Measurements from ENCODE around the gene OR10G7. TPM values are rescaled to one million over a fixed set of nuclear protein-coding genes. Genes with fewer than 3 reads are reported as not detected.
A peak's percentile ranks its signal among the peaks of the same experiment; 100 is the strongest.
"Not testable (repeated sequence)": the region's sequence is repeated elsewhere in the genome, so short reads cannot be mapped to it uniquely, and the experiment has no call there.

The OR10G7 gene
- polyA plus RNA-seq, 1 donor, result not detected

- DNase-seq, result peak; percentile 2
These were observed 4.5 kb downstream of the OR10G7 start for GRCh38 chr11:124036666-124037065.

- DNase-seq, result no peak
These were observed 14.6 kb downstream of the OR10G7 start, which contains the start of gene OR10G8 for GRCh38 chr11:124026498-124026897. Gene OR10G8 (plus strand): TSS chr11:124026798. CDS start chr11:124029623, 2,825 bp downstream.

- not testable (repeated sequence) for DNase-seq
These were observed 25.3 kb downstream of the OR10G7 start for GRCh38 chr11:124015837-124016236.

GRCh38 chr11:124012697-124013096 lies 28.4 kb downstream of the OR10G7 start, which contains the start of gene OR10G4:
Gene OR10G4 (plus strand): TSS chr11:124012997. CDS start chr11:124015575, 2,578 bp downstream.
- no peak for DNase-seq

- no peak for DNase-seq
These were observed 46.0 kb downstream of the OR10G7 start, which contains the start of gene OR10G6 for GRCh38 chr11:123995119-123995518. Gene OR10G6 (minus strand): TSS chr11:123995161. CDS start chr11:123995161, 0 bp downstream.

Other genes with a start within 250 kb of the OR10G7 start
- not detected for gene OR6M1, start 235.0 kb downstream of the OR10G7 start, polyA plus RNA-seq (ENCODE audit: insufficient read length)
- gene TMEM225, start 155.7 kb downstream of the OR10G7 start, polyA plus RNA-seq (ENCODE audit: insufficient read length), result not detected
- gene OR8D4, start 139.2 kb downstream of the OR10G7 start, polyA plus RNA-seq (ENCODE audit: insufficient read length), result 0.18 TPM
- gene OR4D5, start 101.7 kb downstream of the OR10G7 start, polyA plus RNA-seq (ENCODE audit: insufficient read length), result not detected
- gene OR6T1, start 97.5 kb downstream of the OR10G7 start, polyA plus RNA-seq (ENCODE audit: insufficient read length), result not detected
- gene OR10S1, start 63.5 kb downstream of the OR10G7 start, polyA plus RNA-seq (ENCODE audit: insufficient read length), result not detected
- not detected for gene OR10G6, start 46.2 kb downstream of the OR10G7 start, polyA plus RNA-seq (ENCODE audit: insufficient read length)
- not detected for gene OR10G4, start 28.3 kb downstream of the OR10G7 start, polyA plus RNA-seq (ENCODE audit: insufficient read length)
- gene OR10G9, start 18.3 kb downstream of the OR10G7 start, polyA plus RNA-seq (ENCODE audit: insufficient read length), result not detected
- not detected for gene OR10G8, start 14.5 kb downstream of the OR10G7 start, polyA plus RNA-seq (ENCODE audit: insufficient read length)
- gene VWA5A, start 74.1 kb upstream of the OR10G7 start, polyA plus RNA-seq (ENCODE audit: insufficient read length), result 101 TPM
- gene OR10D3, start 142.0 kb upstream of the OR10G7 start, polyA plus RNA-seq (ENCODE audit: insufficient read length), result not detected
- gene OR8G1, start 199.8 kb upstream of the OR10G7 start, polyA plus RNA-seq (ENCODE audit: insufficient read length), result not detected
- gene OR8G5, start 215.1 kb upstream of the OR10G7 start, polyA plus RNA-seq (ENCODE audit: insufficient read length), result not detected

Measured in hindlimb muscle (tissue), 1 donor.